ENCODE data around the gene CA10. TPM values are rescaled to one million over a fixed set of nuclear protein-coding genes. Genes with fewer than 3 reads are reported as not detected.

CA10 gene
- total RNA-seq, 1 donor from 2014 or later = not detected

GRCh38 chr17:51841669-51842068 lies 316.8 kb downstream of the CA10 start:
- Mint-ChIP-seq H3K4me1 (ENCODE audit: low read depth) (peaks cover 3% of the 10 kb centered on the region), H3K36me3 (ENCODE audit: low read depth) (no peaks in the 10 kb centered on the region)

GRCh38 chr17:51840688-51841087 lies 317.8 kb downstream of the CA10 start:
- no peak overlapping the region for H3K4me3 Mint-ChIP-seq (ENCODE audit: unreplicated experiment)
- no peak for TF ChIP-seq CTCF (IDR thresholded peaks at IDR 0.05)
- H3K36me3 Mint-ChIP-seq (ENCODE audit: low read depth) = no peaks in the 10 kb centered on the region
- no peaks in the 10 kb centered on the region for H3K9me3 Mint-ChIP-seq (ENCODE audit: low read depth)
- no peak for DNase-seq (ENCODE audit: low spot score)
- peaks cover 3% of the 10 kb centered on the region for H3K27me3 Mint-ChIP-seq (ENCODE audit: low read depth)
- H3K27ac Mint-ChIP-seq (ENCODE audit: unreplicated experiment) = no peak overlapping the region
- H3K4me1 Mint-ChIP-seq (ENCODE audit: low read depth) = no peaks in the 10 kb centered on the region

More at GRCh38 chr17:51841669-51842068, 316.8 kb downstream of the CA10 start:
- DNase-seq (ENCODE audit: low spot score) = no peak
- Mint-ChIP-seq H3K27me3 (ENCODE audit: low read depth) (peaks cover 1% of the 10 kb centered on the region), H3K27ac (ENCODE audit: unreplicated experiment) (no peak overlapping the region), H3K4me3 (ENCODE audit: unreplicated experiment) (no peak overlapping the region), H3K9me3 (ENCODE audit: low read depth) (no peaks in the 10 kb centered on the region)
- no peak for TF ChIP-seq CTCF (IDR thresholded peaks at IDR 0.05)

- H3K27me3 Mint-ChIP-seq (ENCODE audit: low read depth) = peaks cover 7% of the 10 kb centered on the region
- no peaks in the 10 kb centered on the region for H3K9me3 Mint-ChIP-seq (ENCODE audit: low read depth)
These were observed 324.9 kb downstream of the CA10 start for GRCh38 chr17:51833620-51834019.

GRCh38 chr17:51833045-51833444 lies 325.5 kb downstream of the CA10 start:
- no peak for DNase-seq (ENCODE audit: low spot score)
- no peaks in the 10 kb centered on the region for H3K4me1 Mint-ChIP-seq (ENCODE audit: low read depth)
- H3K27me3 Mint-ChIP-seq (ENCODE audit: low read depth) = peaks cover 7% of the 10 kb centered on the region
- no peak overlapping the region for H3K27ac Mint-ChIP-seq (ENCODE audit: unreplicated experiment)
- H3K36me3 Mint-ChIP-seq (ENCODE audit: low read depth) = no peaks in the 10 kb centered on the region
- TF ChIP-seq CTCF (IDR thresholded peaks at IDR 0.05) = no peak
- H3K4me3 Mint-ChIP-seq (ENCODE audit: unreplicated experiment) = no peak overlapping the region
- no peaks in the 10 kb centered on the region for H3K9me3 Mint-ChIP-seq (ENCODE audit: low read depth)

More at GRCh38 chr17:51833620-51834019, 324.9 kb downstream of the CA10 start:
- Mint-ChIP-seq H3K4me3 (ENCODE audit: unreplicated experiment) (no peak overlapping the region), H3K27ac (ENCODE audit: unreplicated experiment) (no peak overlapping the region), H3K4me1 (ENCODE audit: low read depth) (no peaks in the 10 kb centered on the region), H3K36me3 (ENCODE audit: low read depth) (no peaks in the 10 kb centered on the region)
- TF ChIP-seq CTCF (IDR thresholded peaks at IDR 0.05) = peak; percentile 19
- no peak for DNase-seq (ENCODE audit: low spot score)

- TF ChIP-seq CTCF (IDR thresholded peaks at IDR 0.05) = no peak
- no peaks in the 10 kb centered on the region for H3K4me1 Mint-ChIP-seq (ENCODE audit: low read depth)
- H3K36me3 Mint-ChIP-seq (ENCODE audit: low read depth) = no peaks in the 10 kb centered on the region
- H3K4me3 Mint-ChIP-seq (ENCODE audit: unreplicated experiment) = no peak overlapping the region
- peaks cover 4% of the 10 kb centered on the region for H3K27me3 Mint-ChIP-seq (ENCODE audit: low read depth)
- no peaks in the 10 kb centered on the region for H3K9me3 Mint-ChIP-seq (ENCODE audit: low read depth)
- no peak for DNase-seq (ENCODE audit: low spot score)
- H3K27ac Mint-ChIP-seq (ENCODE audit: unreplicated experiment) = no peak overlapping the region
These were observed 327.6 kb downstream of the CA10 start for GRCh38 chr17:51830886-51831285.

Data from chondrocyte (in vitro differentiated cells).